ENCODE results near the gene INTS4. TPM values are rescaled to one million over a fixed set of nuclear protein-coding genes. Genes with fewer than 3 reads are reported as not detected.
"Not testable (repeated sequence)": the region's sequence is repeated elsewhere in the genome, so short reads cannot be mapped to it uniquely, and the experiment has no call there.

Gene INTS4
- total RNA-seq, 2 experiments from 2014 or later = 49.1 to 50.3 TPM

GRCh38 chr11:77968337-77968736 is 26.1 kb downstream of the INTS4 start:
- Mint-ChIP-seq H3K36me3 (ENCODE audit: low read depth) (peaks cover 13% of the 10 kb centered on the region), H3K4me3 (no peak overlapping the region), H3K27me3 (no peaks in the 10 kb centered on the region), H3K27ac (no peak overlapping the region), H3K9me3 (no peaks in the 10 kb centered on the region), H3K4me1 (no peaks in the 10 kb centered on the region)
- POLR2A ChIA-PET = no interaction called here
- CTCF ChIA-PET = interaction anchor here (0.6 to 1.9 kb wide), 2 partner anchors 26 to 225 kb away, joined by 3 to 5 read pairs; partner anchors contain the start of gene INTS4
- no peak for DNase-seq

- H3K36me3 Mint-ChIP-seq (ENCODE audit: low read depth) = peaks cover 12% of the 10 kb centered on the region
- H3K4me3 Mint-ChIP-seq = no peak overlapping the region
- no peaks in the 10 kb centered on the region for H3K9me3 Mint-ChIP-seq
- POLR2A ChIA-PET = no interaction called here
- DNase-seq = no peak
- CTCF ChIA-PET = no interaction called here
- H3K27me3 Mint-ChIP-seq = no peaks in the 10 kb centered on the region
- no peak overlapping the region for H3K27ac Mint-ChIP-seq
- no peaks in the 10 kb centered on the region for H3K4me1 Mint-ChIP-seq
These were observed 26.7 kb downstream of the INTS4 start for GRCh38 chr11:77967753-77968152.

GRCh38 chr11:77967121-77967520 is 27.3 kb downstream of the INTS4 start:
- Mint-ChIP-seq H3K4me1 (no peaks in the 10 kb centered on the region), H3K27ac (no peak overlapping the region), H3K27me3 (no peaks in the 10 kb centered on the region), H3K4me3 (no peak overlapping the region), H3K36me3 (ENCODE audit: low read depth) (peaks cover 12% of the 10 kb centered on the region), H3K9me3 (no peaks in the 10 kb centered on the region)
- DNase-seq = no peak
- ChIA-PET POLR2A (no interaction called here), CTCF (no interaction called here)

- POLR2A ChIA-PET = no interaction called here
- H3K27me3 Mint-ChIP-seq = no peaks in the 10 kb centered on the region
These were observed 28.1 kb downstream of the INTS4 start for GRCh38 chr11:77966338-77966737.

GRCh38 chr11:77959434-77959833 is 35.0 kb downstream of the INTS4 start:
- H3K4me1 Mint-ChIP-seq = no peaks in the 10 kb centered on the region
- H3K4me3 Mint-ChIP-seq = no peak overlapping the region
- ChIA-PET CTCF (no interaction called here), POLR2A (no interaction called here)
- peaks cover 15% of the 10 kb centered on the region for H3K36me3 Mint-ChIP-seq (ENCODE audit: low read depth)
- H3K27me3 Mint-ChIP-seq = no peaks in the 10 kb centered on the region
- no peak for DNase-seq
- no peak overlapping the region for H3K27ac Mint-ChIP-seq
- H3K9me3 Mint-ChIP-seq = no peaks in the 10 kb centered on the region

More at GRCh38 chr11:77966338-77966737, 28.1 kb downstream of the INTS4 start:
- peaks cover 9% of the 10 kb centered on the region for H3K36me3 Mint-ChIP-seq (ENCODE audit: low read depth)
- H3K4me1 Mint-ChIP-seq = no peaks in the 10 kb centered on the region
- no peak for DNase-seq
- CTCF ChIA-PET = no interaction called here
- H3K4me3 Mint-ChIP-seq = no peak overlapping the region
- H3K27ac Mint-ChIP-seq = no peak overlapping the region
- H3K9me3 Mint-ChIP-seq = no peaks in the 10 kb centered on the region

GRCh38 chr11:77958583-77959177 is 35.8 kb downstream of the INTS4 start:
- H3K4me3 Mint-ChIP-seq, POLR2A ChIA-PET, H3K27ac Mint-ChIP-seq, H3K4me1 Mint-ChIP-seq, DNase-seq, H3K27me3 Mint-ChIP-seq, H3K9me3 Mint-ChIP-seq, CTCF ChIA-PET: not testable (repeated sequence)
- peaks cover 18% of the 10 kb centered on the region for H3K36me3 Mint-ChIP-seq (ENCODE audit: low read depth)

GRCh38 chr11:77943296-77943695 is 51.2 kb downstream of the INTS4 start:
- H3K4me3 Mint-ChIP-seq, H3K27ac Mint-ChIP-seq, POLR2A ChIA-PET, H3K4me1 Mint-ChIP-seq, H3K27me3 Mint-ChIP-seq, CTCF ChIA-PET, DNase-seq, H3K9me3 Mint-ChIP-seq: not testable (repeated sequence)
- H3K36me3 Mint-ChIP-seq (ENCODE audit: low read depth) = peaks cover 27% of the 10 kb centered on the region

- H3K27ac Mint-ChIP-seq, H3K4me1 Mint-ChIP-seq, H3K27me3 Mint-ChIP-seq, H3K4me3 Mint-ChIP-seq, POLR2A ChIA-PET, DNase-seq, H3K9me3 Mint-ChIP-seq: not testable (repeated sequence)
- CTCF ChIA-PET = interaction anchor here (0.6 kb wide), 1 partner anchor 1025 kb away, joined by 5 read pairs; no protein-coding TSS in a partner anchor
- peaks cover 20% of the 10 kb centered on the region for H3K36me3 Mint-ChIP-seq (ENCODE audit: low read depth)
These were observed 52.0 kb downstream of the INTS4 start for GRCh38 chr11:77942465-77942864.

- CTCF ChIA-PET, H3K27me3 Mint-ChIP-seq: not testable (repeated sequence)
These were observed 60.9 kb downstream of the INTS4 start for GRCh38 chr11:77933596-77933995.

GRCh38 chr11:77930334-77931208 is 63.9 kb downstream of the INTS4 start:
- CTCF ChIA-PET, H3K27ac Mint-ChIP-seq, POLR2A ChIA-PET, DNase-seq, H3K9me3 Mint-ChIP-seq, H3K4me1 Mint-ChIP-seq, H3K27me3 Mint-ChIP-seq, H3K4me3 Mint-ChIP-seq: not testable (repeated sequence)
- H3K36me3 Mint-ChIP-seq (ENCODE audit: low read depth) = peaks cover 52% of the 10 kb centered on the region

More at GRCh38 chr11:77933596-77933995, 60.9 kb downstream of the INTS4 start:
- H3K9me3 Mint-ChIP-seq, H3K4me3 Mint-ChIP-seq, H3K4me1 Mint-ChIP-seq, POLR2A ChIA-PET, DNase-seq, H3K27ac Mint-ChIP-seq: not testable (repeated sequence)
- H3K36me3 Mint-ChIP-seq (ENCODE audit: low read depth) = peaks cover 42% of the 10 kb centered on the region

GRCh38 chr11:77917713-77918112 is 76.8 kb downstream of the INTS4 start:
- H3K27ac Mint-ChIP-seq, CTCF ChIA-PET, H3K4me3 Mint-ChIP-seq, H3K4me1 Mint-ChIP-seq, H3K27me3 Mint-ChIP-seq, H3K9me3 Mint-ChIP-seq, DNase-seq, POLR2A ChIA-PET: not testable (repeated sequence)
- H3K36me3 Mint-ChIP-seq (ENCODE audit: low read depth) = peaks cover 12% of the 10 kb centered on the region

GRCh38 chr11:77914307-77914791 is 80.1 kb downstream of the INTS4 start:
- H3K36me3 Mint-ChIP-seq (ENCODE audit: low read depth) = peaks cover 22% of the 10 kb centered on the region
- H3K4me3 Mint-ChIP-seq, DNase-seq, H3K4me1 Mint-ChIP-seq, CTCF ChIA-PET, H3K27me3 Mint-ChIP-seq, H3K9me3 Mint-ChIP-seq, POLR2A ChIA-PET: not testable (repeated sequence)
- H3K27ac Mint-ChIP-seq = peak overlapping the region; percentile 9

GRCh38 chr11:77913608-77914306 is 80.7 kb downstream of the INTS4 start:
- Mint-ChIP-seq H3K36me3 (ENCODE audit: low read depth) (peaks cover 28% of the 10 kb centered on the region), H3K27ac (peak overlapping the region; percentile 9)
- H3K4me3 Mint-ChIP-seq, POLR2A ChIA-PET, DNase-seq, H3K4me1 Mint-ChIP-seq, H3K9me3 Mint-ChIP-seq, CTCF ChIA-PET, H3K27me3 Mint-ChIP-seq: not testable (repeated sequence)
